GM21360 (cell line): ENCODE measurements around the gene FAM169A.
"Not testable (repeated sequence)": the region's sequence is repeated elsewhere in the genome, so short reads cannot be mapped to it uniquely, and the experiment has no call there.

Source experiments
- ATAC-seq: cut with Tn5 transposase; IDR thresholded peaks from one replicate; pipeline ENCODE4 v1.9.1; 2021; ENCODE audit warnings: mild to moderate bottlenecking, moderate library complexity; ENCODE audit not compliant: unreplicated experiment

FAM169A gene

GRCh38 chr5:74870299-74871067 is 4.3 kb upstream of the FAM169A start:
- ATAC-seq = no peak

DNA sequence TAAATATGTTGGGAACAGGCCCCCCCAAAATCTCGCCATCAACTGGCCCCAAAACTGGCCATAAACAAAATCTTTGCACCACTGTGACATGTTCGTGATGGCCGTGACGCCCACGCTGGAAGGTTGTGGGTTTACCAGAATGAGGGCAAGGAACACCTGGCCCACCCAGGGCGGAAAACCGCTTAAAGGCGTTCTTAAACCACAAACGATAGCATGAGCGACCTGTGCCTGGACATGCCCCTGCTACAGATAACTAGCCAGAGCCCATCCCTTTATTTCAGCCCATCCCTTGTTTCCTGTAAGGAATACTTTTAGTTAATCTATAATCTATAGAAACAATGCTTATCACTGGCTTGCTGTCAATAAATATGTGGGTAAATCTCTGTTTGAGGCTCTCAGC is 3.2 kb upstream of the FAM169A start:
- ATAC-seq = not testable (repeated sequence)

- no peak for ATAC-seq
These were observed 492 bp upstream of the FAM169A start for GRCh38 chr5:74866596-74867162.

DNA sequence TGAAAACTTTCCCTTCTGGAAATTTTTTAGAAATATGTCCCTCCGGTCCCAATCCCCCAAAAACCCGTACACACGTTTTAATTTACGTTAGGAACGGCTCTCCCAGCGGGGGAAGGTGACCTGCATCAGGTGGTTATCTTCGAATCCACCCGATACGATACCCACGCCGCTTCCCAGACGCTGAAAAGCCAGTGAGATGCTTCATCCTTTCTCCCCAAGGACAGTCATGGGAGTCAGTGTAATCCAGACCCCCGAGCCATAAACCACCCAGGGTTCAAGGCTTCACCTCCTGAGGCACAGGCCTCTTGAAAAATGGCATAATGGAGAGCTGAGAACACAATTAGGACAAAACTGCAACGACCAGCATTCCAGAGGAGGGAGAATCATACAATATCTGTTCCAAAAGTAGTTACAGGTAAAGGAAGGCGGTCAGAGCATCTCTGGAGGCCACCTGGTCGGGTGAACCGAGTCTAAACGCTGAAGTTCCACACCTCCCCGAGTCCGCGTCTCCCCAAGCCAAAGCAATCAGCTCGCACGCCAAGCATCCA is 857 bp downstream of the FAM169A start:
- no peak for ATAC-seq

DNA sequence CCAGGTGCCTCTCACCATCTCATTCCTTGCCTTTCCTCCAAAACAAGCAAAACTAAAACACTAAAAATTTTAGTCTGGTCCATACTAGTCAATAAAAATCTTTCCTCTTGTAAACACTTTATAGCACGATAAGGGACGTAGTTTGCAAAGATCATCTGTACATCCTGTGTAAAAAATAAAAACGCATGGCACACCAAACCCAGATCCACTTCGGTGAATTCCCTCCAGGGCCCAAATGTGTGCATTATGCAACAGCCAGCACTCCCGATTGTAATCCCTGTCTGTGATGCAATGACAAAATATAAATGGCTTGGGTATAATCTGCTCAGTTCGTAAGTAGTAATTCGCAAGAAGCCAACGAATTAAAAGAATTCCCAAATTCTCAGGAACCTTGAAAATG is 1.4 kb downstream of the FAM169A start:
- ATAC-seq = no peak

GRCh38 chr5:74863726-74864125 is 2.5 kb downstream of the FAM169A start:
- no peak for ATAC-seq

GRCh38 chr5:74862221-74862620 is 4.0 kb downstream of the FAM169A start:
- no peak for ATAC-seq

GRCh38 chr5:74856975-74857374 is 9.2 kb downstream of the FAM169A start:
- not testable (repeated sequence) for ATAC-seq

GRCh38 chr5:74853256-74853655 is 12.9 kb downstream of the FAM169A start:
- ATAC-seq = no peak

GRCh38 chr5:74851684-74852353 is 14.4 kb downstream of the FAM169A start:
- ATAC-seq = no peak

GRCh38 chr5:74850789-74851425 is 15.3 kb downstream of the FAM169A start:
- no peak for ATAC-seq

DNA sequence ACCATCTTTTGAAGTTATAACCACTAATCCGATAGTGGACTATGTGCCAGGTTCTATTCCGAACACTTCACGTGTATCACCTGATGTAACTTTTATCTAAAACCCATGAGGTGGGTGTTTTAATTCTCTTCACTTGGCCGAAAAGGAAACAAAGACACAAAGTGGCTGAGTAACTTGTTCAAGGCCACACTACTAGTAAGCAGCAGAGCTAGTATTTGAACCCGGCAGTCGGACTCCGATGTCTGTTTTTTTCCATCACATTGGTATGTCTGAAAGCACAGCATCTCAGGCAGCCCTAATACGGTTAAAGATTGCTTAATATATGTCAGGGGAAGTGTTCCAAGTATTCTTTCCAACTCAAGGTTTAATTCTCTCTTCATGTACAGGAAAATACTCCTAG is 16.2 kb downstream of the FAM169A start:
- no peak for ATAC-seq

DNA sequence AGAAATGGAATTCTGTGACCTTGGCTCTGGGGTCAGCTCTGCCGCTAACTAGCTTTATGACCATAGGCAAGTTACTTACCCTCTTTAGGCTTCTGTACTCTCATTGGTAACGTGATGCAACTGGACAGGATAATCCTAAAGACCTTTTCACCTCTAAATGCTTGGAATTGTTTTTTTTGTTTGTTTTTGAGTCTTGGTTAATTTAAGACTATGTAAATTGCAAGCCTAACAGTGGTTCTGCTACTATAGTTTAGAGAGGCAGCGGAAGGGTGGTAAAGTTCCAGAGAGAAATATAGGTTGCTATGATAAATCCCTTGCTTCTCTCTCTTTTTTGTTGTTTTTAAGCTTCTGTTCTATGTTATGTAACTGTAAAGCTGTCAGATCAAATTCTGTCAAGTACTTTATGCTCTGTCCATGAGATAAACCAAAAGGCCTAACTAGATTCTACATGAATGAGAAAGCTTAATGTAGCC is 17.6 kb downstream of the FAM169A start:
- no peak for ATAC-seq

- ATAC-seq = no peak
These were observed 27.0 kb downstream of the FAM169A start for GRCh38 chr5:74839229-74839628.

DNA sequence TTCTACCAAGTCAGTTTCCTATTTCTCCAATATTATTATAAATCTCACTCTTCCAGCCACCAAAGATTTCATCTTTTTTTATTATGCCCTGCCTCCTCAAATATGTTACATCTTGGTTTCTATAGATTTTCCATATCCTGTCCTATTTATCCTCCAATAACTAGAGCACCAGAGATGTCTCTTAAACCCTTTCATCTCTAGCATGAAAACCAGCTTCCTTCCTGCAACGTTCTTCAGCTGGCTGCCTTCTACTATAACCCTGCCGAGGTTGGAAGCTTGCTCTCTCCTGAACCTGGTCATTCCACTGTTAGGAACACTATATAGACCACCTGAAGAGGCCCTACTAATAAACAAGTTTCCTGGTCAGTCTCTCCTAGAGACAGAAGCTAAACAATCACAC is 27.9 kb downstream of the FAM169A start:
- no peak for ATAC-seq

- no peak for ATAC-seq
These were observed 29.1 kb downstream of the FAM169A start for GRCh38 chr5:74837115-74837514.

DNA sequence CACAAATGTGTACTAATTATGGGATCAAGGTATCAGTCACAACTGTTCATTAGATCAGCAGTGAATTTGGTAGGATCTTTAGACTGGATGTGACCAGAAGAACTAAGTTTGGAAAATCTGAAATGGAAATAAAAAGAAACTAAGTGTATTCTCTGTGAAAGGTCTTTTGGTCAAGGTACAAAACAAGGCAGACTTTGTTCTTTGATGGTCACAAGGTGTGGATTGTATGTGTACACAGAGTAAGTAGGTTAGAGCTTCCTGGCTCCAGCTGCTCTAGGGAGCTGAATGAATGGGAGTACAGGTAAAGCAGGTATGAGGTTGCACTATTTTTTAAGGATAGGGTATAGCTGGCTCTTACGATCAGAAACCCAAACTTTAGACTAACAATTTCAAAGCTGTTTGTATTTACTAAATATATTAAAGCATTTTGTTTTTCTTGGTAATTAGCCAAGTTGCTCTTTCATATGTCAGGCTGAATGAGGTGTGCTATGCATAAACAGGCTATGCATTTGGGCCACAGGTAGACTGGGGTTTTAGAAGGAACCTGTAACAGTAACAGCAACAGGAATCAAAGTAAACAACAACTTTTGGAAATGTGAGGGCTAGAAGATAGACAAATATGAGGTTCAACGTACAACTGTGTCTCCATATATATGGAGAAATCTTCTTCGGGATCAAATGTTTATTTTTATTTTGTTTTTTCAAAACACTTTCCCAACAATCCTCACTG is 32.5 kb downstream of the FAM169A start:
- no peak for ATAC-seq

GRCh38 chr5:74829413-74829812 is 36.8 kb downstream of the FAM169A start:
- no peak for ATAC-seq

DNA sequence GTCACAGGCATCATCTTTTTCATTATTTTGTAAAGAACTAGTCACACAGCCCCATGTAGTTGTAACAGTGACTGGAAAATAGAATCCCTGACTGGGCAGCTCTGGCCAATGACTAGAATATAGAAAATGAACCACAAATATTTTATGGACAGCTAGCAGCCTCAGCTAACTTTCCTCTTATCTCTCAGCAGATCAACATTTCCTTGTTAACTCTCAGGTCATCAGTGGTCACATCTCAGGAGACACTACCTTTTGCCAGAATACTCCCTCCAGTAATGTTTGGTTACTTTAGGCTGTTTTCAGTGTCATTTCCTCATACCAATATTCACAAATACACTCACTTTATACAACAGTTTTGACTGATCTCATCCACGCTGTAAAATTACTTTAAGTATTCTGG is 43.9 kb downstream of the FAM169A start:
- no peak for ATAC-seq

- no peak for ATAC-seq
These were observed 49.3 kb downstream of the FAM169A start for GRCh38 chr5:74816875-74817274.

DNA sequence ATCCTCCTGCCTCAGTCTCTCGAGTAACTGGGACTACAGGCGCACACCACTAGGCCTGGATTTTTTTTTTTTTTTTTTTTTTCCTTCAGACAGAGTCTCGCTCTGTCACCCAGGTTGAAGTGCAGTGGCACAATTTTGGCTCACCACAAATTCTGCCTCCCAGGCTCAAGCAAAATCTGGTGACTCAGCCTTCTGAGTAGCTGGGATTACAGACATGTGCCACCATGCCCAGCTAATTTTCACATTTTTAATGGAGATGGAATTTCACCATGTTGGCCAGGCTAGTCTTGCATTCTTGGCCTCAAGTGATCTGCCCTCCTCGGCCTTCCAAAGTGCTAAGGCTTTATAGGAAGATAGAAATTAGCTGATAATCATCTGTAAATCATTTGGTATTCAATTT is 55.3 kb downstream of the FAM169A start:
- ATAC-seq = no peak
